HG03139 (cell line): ENCODE measurements around the gene PELO.
"Not testable (repeated sequence)": the region's sequence is repeated elsewhere in the genome, so short reads cannot be mapped to it uniquely, and the experiment has no call there.

Experiments used
- ATAC-seq: cut with Tn5 transposase; IDR thresholded peaks from one replicate; pipeline ENCODE4 v1.9.1; 2021; ENCODE audit not compliant: unreplicated experiment

Gene PELO

DNA sequence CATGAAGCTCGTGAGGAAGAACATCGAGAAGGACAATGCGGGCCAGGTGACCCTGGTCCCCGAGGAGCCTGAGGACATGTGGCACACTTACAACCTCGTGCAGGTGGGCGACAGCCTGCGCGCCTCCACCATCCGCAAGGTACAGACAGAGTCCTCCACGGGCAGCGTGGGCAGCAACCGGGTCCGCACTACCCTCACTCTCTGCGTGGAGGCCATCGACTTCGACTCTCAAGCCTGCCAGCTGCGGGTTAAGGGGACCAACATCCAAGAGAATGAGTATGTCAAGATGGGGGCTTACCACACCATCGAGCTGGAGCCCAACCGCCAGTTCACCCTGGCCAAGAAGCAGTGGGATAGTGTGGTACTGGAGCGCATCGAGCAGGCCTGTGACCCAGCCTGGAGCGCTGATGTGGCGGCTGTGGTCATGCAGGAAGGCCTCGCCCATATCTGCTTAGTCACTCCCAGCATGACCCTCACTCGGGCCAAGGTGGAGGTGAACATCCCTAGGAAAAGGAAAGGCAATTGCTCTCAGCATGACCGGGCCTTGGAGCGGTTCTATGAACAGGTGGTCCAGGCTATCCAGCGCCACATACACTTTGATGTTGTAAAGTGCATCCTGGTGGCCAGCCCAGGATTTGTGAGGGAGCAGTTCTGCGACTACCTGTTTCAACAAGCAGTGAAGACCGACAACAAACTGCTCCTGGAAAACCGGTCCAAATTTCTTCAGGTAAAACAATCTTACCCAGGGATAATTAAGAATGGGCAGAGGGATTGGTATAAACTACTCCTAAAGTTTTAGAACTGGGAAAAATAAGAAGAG lies 12.9 kb downstream of the PELO start:
- peak; percentile 39 for ATAC-seq

DNA sequence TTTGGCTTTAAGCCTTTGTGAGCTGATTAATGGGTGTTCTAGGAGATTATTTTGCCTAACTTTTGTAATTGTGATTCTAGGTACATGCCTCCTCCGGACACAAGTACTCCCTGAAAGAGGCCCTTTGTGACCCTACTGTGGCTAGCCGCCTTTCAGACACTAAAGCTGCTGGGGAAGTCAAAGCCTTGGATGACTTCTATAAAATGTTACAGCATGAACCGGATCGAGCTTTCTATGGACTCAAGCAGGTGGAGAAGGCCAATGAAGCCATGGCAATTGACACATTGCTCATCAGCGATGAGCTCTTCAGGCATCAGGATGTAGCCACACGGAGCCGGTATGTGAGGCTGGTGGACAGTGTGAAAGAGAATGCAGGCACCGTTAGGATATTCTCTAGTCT lies 13.6 kb downstream of the PELO start:
- no peak for ATAC-seq

DNA sequence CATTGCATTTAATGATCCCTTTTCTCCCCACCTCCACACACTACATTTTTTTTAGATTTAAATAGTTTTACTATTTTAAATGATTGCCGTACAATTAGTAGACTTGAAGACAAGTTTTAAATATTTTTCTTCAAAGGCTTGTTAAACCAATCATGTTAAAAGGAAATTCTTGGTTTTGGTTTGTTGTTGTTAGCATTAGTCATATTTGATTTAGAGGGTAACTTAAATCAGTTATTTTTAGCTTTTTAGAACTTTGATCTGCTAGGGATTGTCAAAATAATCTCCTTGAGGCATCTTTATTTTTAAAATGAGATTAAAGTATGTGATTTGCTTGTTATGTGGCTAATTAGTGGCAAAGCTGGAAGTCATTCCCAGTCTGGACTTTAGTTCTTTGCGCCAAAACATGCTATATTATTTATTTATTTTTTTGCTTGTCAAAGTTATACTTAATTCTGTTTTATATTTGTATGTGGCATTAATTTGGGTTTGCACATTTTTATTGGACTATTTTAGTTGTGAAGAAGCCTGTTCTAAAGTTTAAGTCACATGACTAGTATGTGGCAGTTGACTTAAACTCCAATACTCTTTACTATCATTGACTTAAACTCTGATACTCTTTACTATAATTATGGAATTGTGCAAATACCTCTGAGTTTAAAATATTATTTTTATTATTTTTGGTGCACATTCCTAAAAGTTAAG lies 14.7 kb downstream of the PELO start:
- ATAC-seq: no peak

DNA sequence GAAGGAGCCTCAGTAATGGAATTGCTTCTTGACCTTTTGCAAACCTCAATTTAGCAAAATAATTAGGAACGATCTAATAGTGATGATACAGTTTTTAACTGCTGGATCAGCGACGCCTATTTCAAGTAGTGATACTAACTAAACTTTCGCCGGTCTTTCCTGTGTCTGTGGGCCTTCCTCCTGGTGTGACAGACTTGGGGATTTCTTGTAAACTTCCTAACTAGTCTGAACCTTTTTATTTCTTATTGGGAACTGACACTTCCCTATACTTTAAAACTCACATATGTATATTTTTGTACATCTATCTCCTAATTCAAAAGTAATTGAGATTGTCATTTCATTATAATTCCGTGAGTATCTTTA lies 15.2 kb downstream of the PELO start:
- ATAC-seq: no peak

DNA sequence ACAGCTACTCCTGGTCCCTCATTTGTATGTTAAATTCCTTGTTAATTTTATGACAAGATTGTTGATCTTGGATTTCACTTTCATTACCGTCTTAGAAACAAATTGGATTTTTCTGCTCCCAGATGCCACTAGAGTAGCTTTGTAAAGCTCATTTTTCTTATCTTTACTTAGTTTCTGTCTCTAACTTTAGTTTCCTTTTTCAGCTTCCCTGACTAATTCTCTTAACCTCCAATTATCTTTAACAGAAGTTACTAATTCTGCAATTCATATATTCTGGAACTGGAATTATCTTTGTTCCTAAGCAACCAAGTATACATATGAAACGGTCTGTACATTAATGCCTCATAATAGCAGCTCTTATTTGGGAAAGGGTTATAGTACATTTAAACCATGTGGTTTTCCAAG lies 16.7 kb downstream of the PELO start:
- no peak for ATAC-seq

DNA sequence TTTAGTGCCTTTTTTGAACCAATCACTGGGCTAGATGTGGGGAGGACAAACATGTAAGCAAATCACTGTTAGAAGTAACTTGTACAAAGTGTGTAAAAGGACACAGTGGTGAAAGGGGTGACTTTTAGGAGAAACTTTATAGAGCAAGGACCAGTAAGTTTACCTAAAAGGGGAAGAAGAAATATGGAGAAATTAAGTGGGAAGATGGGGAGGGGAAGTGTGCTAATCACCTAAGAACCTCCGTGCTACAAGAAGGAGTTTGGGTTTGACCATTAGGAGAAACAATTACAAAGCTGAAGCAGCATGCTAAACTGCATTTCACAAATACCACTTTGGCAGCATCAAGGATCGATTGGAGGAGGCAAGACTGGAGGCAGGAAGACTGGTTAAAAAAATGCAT lies 17.3 kb downstream of the PELO start:
- ATAC-seq: no peak

DNA sequence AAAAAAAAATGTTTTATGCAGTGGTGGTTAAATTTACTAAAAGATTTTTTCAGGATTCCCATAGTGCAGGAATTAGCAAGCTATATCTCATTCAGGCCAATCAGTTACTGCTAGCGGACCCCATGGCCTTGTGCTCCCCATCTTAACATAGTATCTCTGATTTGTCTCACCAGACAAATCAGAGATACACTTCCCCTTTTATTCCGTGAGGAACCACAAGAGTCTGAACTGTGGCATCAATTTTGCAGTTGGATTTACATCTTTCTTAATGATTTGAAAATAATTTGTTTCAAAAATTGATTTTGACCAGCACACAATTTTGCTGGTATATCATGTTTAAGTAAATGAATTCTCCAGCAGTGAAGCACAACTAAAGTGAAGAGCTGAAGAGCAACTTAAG lies 17.9 kb downstream of the PELO start:
- no peak for ATAC-seq

DNA sequence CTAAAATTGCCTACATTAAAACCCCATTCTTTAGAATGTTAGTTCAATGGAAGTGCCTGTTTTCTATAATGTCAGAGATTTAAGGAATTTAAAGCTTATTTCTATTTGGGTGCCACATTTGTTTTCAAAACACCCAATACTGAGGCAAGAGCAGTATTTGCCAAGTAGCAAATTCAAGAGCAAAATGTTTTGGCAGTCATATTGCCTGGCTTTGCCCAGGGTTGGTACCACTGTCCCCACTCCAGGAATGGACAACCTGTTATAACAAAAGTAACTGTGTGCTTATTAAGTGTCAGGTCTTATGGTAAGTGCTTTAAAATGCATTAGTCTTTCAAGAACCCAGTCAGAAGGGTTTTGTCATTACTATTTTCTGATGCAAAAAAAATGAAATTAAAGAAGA lies 19.3 kb downstream of the PELO start:
- ATAC-seq: no peak

DNA sequence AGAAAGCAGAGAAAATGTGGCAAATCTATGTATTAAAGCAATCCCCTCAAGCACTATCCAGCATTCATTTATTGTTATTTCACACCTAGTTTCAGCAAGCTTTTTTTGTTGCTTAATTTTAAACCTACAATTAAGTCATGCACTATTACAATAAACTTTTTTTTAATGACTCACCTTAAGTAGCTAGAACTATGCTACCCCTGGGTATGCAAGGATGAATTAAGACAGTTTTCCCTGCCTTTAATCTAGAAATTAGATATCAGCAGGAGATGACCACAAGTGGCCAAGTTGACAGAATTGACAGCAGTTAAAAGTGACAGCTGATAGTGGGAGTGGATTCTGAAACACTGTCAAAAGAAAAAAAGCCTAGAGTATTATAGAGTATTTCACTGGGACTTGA lies 20.0 kb downstream of the PELO start:
- ATAC-seq: no peak

DNA sequence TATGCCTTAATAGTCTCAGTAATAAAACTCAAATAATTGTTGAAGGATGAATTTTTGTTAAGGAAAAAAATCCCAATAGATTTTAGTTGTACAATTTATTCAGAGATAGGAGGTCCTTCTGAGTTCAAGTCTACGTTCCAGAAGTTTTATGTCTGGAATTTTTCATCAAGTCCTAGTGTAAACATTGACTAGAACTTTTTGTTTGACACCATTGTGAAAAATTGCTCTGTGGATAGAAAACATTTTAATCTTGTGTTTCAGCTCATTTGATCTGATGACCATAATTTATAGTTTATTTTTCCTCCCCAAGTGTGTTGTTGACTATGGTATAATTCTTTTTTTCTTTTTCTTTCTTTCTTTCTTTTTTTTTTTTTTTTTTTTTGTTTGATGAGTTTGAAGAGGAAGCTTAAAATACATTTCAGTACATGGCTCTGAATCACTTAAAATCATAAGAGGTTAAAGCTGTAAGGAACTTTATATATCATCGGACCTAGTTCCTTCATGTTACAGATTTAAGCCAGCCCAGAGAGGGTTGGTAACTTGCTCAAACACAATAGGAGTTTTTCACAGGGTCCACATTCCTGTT lies 20.7 kb downstream of the PELO start:
- no peak for ATAC-seq

DNA sequence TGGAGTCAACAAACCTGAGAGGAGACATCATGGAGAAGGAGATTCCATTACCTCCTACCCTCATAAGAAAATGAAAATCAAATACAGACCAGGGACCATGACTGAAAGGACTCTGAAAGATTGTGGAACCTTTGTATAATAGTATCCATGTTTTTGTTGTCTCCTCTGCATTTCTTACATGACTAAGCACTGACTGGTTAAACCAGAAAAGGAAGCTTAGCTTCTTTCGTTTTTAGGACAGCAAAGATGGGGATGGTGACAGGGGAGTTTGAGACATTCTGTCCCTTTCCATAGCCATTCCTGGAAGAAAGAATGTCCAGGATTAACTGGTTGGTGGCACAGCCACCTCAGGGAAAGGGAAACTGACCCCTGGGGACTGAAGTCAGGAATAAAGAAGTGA lies 22.2 kb downstream of the PELO start:
- ATAC-seq: no peak

DNA sequence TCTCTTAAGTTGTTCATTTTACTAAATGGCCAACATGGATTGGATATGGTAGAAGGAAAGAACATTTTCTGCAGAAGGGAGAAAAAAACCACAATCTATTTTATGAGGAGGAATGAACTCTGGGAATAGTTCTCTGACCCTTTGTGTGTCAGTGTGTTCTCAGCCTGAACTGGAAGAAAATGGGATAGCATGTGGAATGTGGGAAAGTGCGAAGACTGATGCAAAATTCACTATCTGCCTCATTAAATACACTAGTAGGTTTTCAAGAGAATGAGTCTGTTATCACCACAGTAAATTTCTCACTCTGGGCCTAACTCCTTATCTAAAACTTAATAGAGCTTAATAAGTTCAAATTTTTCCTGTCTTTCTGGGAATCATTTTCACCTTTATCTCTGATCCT lies 22.7 kb downstream of the PELO start:
- no peak for ATAC-seq

DNA sequence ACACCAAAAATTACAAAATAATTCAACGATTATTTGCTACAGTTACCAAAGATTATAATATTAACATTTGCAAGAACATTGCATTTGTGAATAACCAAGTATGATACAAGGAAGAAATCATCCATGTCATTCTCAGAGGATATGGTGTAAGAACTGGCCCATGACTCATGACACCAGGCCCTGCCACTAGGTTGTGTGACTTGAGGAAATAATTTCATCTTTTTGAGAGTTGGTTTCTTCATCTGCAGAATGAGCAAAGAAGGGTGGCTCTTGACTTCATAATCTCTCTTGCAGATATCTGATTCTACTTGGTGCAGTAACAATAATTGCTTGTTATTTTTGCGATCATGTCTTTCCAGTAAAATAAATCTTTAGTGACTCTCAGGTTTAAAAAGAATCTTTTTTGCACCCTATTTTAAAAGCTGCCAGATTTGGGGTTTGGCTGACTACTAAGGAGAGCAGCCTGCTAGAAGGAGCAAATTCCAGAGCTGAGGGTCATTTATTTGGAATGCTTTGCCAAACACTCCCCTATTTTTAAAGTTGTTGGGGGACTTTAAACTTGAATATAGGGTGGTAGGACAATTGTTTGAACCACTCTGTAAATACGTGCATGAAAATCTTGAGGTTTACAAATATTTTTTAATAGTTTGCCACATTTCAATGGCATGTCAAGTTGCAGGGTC lies 23.5 kb downstream of the PELO start:
- no peak for ATAC-seq

DNA sequence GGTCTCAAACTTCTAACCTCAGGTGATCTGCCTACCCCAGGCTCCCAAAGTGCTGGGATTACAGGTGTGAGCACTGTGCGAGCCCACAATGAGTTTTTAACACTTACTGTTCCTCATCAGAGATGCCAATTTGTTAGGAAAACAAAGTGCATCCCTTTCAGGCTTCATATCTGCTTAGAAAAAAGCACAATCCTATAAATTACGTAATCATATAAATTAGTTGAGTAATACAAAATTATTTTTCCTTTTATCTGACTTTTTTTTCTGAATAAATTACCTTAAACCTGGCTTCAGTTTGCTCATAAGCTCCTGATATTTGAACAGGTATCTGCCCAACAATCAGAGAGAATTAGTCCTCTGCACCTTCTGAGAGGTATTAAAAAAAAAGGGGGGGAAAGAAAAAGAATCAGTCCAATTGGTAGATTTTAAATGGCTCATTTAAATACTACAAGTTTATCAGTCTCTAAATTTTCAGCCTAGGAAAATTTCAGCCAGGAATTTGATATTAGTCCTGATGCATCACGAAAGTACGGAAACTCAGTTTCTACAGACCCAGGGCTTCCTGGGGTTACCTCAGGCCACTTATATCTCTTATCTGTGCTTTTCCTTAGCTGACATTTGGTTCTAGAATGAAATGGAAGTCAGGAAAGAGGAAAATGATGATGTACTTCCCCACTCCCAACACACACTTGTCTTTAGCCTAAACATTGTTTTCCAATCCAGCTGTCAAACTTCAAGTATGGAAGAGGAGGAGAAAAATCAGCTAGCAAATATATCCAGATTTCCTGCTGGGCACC lies 26.8 kb downstream of the PELO start:
- ATAC-seq: no peak

DNA sequence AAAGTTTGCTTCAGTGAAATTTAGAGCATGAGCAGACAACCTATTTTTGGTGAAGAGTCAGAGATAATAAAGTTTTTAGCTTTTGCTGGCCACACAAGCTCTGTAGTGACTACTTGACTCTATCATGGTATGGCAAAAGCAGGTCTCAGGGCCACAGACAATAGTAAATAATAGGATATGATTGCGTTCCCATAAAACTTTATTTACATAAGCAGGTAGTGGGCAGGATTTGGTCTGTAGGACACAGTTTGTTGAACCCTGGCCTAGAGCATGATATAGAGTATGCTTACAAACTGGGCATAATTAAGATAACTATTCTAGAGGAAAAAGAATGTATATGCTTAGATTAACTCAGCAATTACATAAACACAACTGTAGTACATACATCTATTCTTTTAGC lies 30.1 kb downstream of the PELO start:
- ATAC-seq: no peak

DNA sequence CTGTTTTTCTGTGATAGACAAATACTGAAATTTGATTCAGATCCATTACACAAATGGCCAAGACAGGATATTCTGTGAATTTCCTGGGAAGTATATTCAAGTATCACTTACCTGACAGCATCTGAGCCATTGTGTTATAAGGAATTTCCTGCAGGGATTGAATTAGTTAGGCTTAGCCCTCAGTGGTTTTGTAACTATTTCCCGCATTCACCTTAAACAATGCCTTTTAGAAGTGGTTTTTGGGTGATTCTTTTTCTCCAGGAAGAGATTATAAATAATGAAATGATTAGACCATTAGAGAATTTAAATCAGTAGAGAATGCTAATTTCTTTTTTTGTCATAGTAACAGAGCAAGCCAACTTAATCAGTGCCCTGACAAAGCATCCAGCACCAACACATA lies 30.6 kb downstream of the PELO start:
- no peak for ATAC-seq

DNA sequence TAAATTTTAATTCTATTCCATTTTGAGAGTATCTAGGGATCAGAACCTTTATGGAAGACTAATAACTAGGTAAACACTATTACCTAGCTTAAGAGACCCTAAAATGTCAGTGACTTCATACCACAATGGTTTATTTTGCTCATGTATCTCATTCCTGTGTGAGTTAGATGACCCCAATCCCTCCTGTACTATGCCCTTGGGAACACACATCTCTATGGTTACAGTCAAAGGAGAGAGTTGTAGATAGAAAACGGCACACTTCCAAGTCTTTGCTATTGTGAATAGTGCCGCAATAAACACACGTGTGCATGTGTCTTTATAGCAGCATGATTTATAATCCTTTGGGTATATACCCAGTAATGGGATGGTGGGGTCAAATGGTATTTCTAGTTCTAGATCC lies 31.1 kb downstream of the PELO start:
- not testable (repeated sequence) for ATAC-seq

DNA sequence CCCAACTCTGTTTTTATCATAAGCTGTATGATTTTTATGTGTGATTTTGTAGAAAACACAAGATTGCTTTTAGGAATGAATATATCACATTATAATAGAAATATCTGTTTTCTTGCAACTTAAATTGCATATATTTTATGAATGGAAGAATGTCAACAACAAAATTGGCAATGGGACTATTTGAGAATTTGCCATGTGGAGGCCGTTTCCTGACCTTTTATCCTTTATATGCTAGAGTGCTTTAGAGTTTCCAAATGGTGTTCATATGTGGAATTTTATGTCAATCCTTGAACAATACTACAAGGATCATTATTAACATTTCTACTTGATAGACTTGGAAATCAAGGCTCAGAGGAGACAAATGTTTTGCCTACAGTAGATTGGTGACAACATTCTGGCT lies 34.2 kb downstream of the PELO start:
- ATAC-seq: no peak

DNA sequence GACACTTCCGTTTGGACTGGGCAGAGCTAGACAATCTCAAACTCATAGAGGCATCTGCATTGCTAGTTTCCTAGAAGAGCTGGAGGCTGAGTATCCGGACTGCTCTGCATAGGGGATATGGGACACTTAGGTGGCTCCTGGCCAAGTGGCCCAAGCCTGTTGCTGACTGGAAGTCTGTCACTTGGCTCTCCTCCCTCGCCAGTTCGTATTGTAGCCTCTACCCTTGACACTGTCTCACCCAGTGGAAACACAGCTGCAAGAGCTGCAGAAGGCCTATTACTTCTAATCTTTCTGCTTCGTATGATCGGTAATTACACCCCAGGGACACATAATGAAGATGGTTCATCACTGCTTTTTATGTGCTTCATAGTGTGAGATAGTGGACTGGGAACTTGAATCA lies 34.7 kb downstream of the PELO start:
- no peak for ATAC-seq

DNA sequence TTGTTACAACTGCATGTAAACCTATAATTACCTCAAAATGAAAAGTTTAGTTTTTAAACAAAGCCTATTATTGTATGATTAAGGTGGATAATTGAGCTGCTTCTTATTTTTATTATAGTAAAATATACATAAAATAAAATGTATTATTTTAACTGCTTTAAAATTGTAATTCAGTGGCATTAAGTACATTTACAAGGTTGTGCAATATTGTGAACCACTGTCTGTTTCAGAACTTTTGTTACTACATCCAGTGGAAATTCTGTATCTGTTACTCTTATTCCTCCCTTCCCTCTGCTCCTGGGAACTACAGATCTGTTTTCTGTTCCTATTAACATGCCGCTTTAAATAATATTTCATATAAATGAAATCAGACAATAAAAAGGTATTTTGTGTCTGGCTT lies 37.1 kb downstream of the PELO start:
- no peak for ATAC-seq

DNA sequence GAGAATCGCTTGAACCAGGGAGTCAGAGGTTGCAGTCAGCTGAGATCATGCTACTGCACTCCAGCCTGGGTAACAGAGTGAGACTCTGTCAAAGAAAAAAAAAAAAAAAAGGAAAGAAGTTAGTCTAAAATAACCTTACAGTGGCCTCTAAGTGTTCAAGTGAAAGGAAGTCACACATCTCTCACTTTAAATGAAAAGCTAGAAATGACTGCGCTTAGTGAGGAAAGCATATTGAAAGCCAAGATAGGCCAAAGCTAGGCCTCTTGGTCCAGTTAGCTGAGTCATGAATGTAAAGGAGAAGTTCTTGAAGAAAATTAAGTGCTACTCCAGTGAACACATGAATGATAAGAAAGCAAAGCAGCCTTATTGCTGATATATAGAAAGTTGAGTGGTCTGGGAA lies 38.1 kb downstream of the PELO start:
- no peak for ATAC-seq
